Stimulated activated CD4-positive, alpha-beta T cell treated with anti-CD3 and anti-CD28 coated beads, Interleukin-1b, Interleukin-23, amount 100 ng/mL, for 4 hours (primary cell): ENCODE results near the gene DLG1.

Source experiments
- DNase-seq, 2 donors: peaks; one replicate each; pipeline ENCODE4 v3.0.0-alpha.2; 2020; ENCODE audit warnings: low read depth in 2 of 2

DLG1 gene

DNA sequence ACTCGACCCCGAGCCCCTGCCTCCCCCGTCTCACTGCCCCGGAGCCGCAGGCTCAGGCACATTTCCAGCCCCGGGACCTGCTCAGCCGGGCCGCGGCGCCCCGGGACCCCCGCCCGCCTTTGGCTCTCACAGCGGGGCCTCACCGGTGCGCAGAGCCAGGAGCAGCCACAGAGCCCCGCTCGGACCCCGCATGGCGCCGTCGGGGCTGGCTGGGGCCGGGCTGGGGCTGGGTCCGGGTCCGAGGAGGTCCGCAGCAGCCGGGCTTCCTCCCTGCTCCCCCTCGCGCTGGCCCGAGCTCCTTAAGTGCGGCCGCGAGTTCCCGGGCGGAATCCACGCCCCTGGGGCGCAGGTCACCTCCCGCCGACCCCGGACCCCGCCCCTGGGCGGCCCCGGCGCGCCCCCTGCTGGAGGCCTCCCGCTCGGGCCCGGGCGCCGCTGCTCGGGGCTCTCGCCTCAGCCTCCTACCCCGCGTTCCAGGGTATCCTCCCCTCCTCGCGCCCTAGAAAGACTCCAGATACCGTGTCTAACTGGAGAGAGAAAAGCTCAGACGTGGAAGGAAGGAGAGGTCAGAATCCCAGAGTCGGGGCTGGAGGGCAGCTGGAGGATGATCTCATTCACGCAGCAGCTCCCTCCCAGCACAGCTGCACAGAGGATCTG, 268.8 kb downstream of the DLG1 start, which contains the start of gene MELTF:
Gene MELTF, minus strand, starts transcription at position 307 of the 657 bp plus-strand sequence. Its CDS starts 115 bp downstream, at position 192.
- peak; percentile 67 to 75 for DNase-seq

DNA sequence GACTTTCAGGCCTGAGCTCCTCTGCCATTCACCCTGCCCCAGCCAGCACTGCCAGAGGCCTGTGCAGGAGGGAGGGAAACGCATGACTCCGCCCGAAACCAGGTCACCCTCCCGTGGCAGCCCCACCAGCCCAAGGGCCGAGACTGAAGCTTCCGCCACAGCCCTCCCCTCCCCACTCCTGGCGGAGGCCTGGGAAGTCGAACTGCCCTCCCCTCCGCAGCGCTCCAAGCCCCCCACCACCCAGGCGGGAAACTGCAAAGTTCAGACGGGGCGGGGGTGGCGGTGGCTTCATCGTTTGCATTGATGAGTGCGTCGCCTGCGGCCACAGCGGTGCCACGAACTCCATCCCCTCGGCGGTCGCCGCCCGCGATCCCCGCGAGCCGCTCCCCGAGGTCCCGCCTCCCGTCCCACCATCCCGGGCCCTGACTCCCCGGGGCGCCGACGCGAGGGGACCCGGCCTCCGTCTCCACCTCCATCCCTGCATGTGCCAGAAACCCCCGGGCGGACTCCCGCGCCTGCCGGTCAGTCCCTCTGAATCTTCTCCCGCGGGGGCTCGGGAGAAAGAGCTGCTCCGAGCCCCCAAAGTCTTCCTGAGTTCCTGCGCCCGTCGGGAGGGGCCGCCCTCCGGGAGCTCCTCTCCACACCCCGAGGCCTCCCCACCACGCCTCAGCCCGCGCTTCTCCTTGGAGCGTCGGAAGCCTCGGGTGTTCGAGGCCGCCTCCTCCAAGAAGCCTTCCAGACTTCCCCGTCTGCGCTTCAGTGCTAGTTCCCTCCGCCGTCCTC, 269.5 kb downstream of the DLG1 start:
- no peak for DNase-seq

DNA sequence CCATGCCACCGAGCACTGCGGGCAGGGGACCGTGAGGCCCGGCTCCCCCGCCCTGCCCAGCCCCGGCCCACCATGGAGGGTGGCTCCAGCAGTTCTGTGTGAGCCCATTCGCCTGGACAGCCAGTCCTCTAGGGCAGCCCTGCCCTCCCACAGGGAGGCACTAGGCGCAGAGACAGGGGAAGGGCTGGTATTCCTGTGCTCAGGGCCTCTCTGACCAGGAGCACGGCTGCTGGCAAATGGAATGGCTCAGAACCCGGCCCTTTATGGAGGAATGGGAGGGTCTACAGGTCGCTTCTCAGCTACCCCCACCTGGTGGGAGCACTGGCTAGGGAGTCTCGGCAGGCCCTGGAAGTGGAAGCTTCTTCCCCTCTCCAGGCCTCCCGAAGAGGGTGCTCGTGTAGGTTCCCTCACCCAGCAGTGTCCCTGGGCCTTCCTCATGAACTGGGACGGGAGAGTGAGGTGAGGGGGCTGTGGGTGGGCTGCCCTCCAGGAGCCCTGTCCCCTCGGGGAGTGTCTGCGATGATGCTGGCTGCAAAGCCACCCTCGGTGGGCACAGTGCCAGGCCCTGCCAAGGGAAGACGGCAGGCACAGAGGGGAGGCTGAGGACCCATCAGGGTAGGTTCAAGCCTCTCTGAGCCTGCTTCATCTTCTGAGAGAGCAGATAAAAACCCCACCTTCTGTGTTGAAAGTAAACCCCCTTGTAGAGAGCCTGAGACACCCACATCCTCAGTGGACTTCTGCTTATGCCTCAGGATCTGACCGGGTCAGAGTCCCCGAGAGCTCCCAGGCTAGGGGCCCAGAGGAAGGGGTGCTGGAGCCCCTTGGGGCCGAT, 270.3 kb downstream of the DLG1 start:
- DNase-seq = no peak

DNA sequence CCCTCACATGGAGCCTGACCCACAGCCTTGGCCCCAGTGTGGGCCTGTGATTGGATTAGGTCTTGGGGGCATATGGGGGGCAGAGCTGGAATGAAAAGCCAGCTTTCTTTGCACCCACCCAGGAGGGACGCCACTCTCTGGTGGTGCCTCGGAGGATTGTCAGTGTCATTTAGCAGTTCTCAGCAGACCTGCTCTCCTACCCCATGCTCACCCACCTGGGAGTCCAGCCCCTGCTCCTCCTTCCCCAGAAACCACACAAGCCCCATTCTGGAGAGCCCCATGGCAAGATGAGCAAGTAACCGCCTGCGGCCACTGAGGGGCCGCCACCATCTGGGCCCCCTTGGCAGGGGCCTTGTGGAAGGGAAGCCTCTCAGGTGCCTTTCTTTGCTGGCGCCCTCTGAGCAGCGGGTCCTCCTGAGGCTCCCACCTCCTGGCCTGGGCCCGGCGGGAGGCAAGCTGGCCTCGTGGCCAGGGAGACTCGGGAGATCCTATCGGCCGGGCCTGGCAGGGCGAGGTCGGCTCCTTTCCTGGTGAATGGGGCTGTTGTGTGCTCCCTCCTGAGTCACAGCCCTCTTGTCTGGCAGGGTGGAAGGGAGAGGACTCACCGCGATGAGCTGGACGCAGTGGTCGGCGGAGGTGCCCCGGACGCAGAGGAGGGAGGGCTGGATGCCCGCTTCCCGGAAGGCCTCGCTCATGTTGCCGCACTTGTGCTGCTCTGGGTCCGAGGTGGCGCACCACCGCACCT, 271.1 kb downstream of the DLG1 start:
- no peak for DNase-seq

DNA sequence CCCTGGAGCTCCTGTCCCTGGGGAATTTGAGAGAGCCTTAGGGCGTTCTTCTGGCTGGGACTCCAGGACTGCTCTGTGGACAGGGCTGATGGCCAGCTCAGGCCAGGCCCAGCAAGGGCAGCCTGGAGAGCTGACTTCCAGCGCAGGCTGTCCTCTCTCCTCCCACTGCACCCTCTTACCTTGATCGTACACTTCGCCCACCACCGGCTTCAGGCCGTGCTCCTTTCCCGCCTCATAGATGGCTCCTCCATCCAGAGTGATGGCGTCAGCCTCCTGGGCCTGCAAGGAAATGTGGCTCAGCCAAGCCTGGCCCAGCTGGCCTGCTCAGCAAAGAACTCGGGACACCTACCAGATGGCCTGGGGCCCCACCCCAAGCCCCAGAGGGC, 271.9 kb downstream of the DLG1 start:
- DNase-seq = no peak

DNA sequence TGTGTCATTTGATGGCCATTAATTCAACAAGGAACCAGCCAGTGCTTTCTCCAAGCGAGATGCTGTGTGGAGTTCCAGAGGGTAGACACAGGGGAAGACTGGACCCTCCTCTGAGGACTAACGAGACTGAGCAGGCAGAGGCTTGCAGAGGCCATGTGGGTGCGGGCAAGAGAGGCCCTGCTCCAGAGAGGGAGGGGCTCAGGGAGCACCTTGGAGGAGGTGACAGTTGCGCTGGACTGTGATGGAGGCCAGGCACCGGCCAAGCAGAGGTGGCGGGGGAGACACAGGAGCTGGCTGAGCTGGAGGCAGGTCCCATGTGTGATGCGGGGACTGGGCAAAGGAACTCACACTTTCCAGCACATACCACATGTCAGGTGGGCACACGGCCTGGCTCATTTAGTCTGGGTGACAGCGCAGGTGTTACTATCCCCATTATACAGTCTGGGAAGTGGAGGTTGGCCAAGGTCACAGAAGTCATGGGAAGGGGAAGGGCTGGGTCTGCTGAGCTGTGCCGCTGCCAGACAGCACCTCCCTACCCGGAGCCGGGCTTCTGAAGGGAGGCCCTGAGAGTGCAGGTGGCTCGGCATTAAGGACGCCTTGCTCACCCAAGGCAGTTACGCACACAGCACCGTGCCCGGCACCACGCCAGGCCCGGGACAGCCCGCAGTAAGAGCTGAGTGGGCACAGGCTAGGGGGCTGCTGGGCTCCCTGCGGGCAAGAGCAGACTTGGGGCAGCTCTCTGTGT, 272.5 kb downstream of the DLG1 start:
- no peak for DNase-seq

DNA sequence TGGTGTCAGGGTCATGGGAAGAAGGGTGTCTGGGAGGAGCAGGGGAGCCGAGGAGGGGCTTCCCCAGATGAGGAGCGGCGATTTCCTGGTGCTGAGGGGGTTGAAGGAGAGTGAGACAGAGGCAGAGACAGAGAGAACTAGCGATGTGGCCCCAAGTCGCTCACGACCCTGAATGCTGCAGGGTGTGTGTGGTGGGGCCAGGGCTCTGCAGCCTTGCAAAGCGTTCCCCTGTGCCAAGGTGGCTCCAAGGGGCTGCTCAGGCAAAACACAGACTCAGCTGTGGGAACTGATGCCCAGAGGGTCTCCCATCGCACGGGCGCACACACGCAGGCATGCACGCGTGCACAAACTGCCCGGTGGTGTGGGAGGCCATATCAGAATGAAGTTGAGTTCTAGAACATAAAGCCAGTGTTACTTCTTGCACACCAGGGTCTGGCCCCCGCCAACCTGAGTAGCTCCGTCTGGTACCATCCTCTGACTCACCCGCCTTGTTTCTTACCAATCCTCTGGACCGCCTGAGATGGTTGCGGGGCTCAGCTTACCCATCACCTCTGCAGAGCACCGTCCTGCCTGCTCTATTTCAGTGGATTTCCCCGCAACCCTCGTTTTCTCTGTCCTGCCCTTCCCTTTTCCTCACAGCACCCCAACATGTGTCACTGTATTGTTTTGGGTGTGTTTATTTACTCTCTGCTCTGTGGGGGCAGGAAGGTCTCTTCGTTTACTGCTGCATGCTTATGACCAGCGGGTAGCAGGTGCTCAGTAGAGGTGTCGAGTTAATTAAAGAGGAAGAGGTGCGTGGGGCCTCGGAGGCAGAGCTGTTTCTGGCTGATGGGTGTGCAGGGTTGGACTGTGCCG, 273.3 kb downstream of the DLG1 start:
- DNase-seq = no peak

DNA sequence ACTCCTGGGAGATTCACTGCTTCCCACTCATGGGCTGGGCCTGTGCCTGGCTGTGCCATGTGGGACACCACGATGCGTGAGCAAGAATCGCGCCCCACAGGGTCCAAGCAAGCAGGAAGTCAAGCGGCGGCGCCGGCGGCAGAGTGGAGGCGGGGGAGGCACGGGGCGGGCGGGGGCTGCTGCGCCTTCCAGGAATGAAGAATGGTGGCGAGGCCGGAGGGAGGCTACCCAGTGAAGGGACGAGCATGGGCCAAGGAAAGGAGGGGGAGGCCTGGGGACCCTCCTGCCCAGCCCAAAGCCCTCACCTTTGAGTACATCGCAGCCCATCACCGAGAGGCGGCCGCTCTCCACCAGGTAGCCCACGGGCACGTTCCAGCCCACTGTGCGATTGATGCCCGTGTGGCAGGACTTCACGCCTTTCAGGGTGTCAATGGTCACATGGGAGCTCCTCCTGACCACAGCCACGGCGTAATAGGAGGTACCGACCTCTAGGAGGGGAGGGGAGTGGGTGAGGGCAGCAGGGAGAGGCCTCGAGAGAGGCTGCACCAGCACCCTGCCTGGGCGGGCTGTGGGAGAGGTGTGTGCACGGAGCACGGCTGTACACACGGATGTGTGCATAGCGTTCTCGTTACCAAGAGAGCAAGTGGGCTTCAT, 274.3 kb downstream of the DLG1 start:
- no peak for DNase-seq

DNA sequence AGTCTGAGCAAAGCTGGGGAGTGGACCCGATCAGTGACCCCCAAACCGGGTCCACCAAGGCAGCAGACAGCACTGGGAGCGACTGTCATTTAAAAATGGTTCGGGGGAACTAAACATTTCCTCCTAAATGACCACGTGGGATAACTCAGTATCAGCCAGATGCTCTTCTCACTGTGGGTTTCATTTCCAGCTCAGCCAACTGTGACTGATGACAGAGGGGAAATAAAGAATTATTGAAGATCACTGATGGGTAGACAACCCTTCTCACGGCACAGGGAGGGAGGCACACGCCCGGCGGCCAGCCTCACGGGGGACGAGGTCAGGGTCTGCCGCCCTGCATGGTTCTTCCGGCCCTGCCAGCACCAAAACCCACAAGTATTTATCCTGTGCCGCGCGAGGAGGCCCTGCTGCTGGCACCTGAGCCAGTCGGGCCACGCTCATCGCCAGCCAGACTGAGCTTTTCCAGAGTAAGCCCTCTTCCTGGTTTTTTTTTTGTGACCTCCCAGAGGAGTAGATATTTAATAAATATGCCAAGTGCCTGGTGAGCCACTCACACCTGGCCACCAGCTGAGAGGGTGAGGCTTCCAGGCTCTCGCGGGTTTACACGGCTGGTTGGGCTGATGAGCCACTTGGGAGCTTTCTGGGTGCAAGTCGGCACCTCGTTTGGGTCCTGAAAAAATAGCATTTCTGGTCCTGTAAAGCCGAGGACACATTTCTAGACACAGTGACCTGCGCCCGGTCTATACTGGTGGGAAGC, 275.0 kb downstream of the DLG1 start:
- no peak for DNase-seq

DNA sequence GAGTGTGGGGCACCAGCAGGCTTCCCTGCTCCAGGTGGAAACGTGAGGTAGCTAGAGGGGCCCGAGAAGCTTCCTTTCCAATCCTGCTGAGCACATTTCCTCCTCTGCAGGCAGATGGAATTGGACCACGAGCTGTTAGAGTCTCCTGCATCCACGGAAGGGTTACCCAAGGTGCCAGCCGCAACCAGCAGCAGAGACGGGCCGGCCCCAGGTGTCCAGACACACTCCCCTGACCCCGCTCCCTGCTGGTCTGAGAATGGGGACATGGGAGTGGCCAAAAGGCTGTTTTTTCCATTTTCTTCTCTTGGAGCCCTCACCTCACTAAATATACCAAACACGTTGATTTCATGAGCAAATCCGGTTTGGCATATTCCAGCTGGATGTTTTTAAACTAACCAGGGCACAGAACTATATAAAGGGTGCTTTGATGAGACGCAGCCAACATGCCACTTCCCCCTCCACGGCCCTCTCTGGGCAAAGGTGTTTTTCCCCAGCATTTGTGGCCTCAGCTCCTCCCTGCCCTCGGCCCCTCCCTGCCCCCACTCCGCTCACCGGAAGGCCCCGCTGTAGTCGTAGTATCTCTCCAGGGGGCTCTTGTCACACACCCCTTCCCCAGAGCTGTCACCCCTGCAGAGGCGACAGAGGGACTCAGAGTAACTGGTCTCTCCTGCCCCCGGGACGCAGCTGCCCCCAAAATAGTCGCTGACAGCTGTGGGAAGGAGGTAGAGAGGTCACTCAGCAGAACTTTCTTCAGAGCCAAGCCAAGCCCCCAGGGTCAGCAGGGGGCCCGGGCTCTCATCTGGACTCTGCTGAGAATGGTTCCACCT, 275.8 kb downstream of the DLG1 start:
- no peak for DNase-seq

DNA sequence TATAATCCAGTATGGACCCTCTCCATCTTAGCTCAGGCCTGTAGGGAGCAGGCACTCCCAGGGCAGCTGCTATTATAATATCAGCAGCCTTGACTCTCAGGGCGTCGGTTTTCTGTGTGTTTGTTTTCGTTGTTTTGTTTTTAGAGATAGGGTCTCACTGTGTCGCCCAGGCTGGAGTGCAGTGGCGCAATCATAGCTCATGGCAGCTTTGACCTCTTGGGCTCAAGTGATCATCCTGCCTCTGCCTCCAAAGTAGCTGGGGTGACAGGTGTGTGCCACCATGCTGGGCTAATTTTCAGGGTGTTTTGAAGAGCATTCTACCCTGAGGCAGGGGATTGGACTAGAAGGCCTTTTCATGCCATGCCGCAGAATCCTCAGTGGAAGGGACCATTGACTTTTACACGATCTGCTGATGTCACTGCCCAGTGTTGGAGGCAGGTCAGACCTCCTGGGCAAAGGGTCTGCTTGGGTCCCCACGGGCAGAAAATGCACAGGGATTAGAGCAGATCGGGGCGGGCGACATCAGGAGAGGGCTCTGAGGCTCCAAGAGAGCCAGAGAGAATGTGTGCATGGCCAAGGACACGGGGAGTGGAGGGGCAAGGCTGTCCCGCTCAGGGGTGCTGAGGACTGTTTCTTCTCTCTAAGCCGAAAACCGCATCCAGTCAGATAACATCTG, 276.5 kb downstream of the DLG1 start:
- DNase-seq = no peak

DNA sequence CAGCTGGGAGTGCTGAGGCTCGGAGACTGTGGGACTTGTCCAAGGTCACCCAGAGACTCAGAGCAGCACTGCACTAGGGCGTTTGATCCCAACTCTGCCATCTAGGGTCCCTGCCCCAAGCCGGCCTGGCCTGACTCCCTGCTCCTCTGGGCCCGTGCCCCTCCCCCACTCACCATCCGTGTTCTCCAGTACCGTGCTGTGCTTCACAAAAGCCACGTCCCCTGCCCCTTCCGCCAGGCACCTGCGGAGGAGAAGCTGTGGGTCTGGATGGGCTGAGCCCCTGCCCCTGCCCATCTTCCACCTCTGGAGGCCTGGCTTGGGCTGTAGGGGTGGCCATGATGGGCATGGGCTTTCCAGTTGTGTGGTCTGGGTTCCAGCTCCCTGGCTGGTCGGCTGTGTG, 277.2 kb downstream of the DLG1 start:
- DNase-seq = no peak

DNA sequence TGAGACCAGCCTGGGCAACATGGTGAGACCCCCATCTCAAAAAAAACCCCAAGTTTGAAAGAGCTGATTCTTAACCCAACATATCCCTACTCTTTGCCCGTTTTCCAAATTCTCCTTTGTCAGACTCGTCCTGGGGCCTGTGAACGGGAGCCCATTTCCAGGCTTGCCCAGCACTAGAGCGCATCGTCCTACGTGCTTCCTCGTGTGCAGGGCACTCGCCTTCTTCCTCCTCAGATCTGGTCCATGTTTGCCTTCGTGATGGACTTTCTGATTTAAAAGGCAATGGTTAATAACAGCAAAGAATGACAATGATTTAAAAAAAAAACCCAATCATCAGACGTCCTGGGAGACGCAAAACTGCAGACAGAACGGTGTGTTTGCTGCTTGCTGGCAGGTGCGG, 278.9 kb downstream of the DLG1 start:
- DNase-seq = no peak

DNA sequence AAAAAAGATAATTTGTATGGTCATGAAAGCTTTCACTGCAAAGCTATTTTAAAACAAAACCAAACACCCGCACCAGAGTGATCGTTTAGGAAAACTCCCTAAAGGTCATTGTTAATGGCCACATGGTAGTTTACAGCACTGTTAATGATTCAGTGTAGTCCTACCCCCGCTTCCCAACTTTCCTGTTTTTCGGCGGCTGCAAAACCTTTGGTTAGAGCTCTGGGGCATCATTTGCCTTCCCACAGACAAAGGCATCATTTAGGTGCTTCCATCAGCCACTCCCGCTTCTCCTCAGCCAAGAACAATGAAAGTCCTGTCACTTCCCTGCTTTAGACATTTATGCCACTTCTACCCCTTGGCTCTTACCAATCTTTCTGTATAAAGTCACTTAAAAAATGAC, 279.4 kb downstream of the DLG1 start:
- no peak for DNase-seq

DNA sequence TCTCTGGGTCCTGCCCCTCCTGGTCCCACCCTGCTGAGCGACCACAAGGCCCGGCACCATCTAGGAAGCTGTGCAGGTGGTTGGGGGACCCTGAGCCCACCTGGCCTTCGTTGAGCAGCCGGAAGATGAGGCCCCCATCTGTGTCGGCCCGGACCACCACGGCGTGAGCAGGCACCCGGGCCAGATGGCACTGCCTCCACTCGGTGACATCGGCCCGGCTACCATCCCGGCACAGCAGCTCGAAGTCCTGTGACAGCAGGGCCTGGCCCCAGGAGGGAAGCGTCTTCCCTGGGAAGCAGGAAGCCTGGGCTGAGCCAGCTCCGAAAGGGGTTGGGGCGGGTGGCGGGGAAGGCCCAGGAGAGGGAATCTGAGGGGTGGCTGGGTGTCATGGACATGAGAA, 281.4 kb downstream of the DLG1 start:
- no peak for DNase-seq

DNA sequence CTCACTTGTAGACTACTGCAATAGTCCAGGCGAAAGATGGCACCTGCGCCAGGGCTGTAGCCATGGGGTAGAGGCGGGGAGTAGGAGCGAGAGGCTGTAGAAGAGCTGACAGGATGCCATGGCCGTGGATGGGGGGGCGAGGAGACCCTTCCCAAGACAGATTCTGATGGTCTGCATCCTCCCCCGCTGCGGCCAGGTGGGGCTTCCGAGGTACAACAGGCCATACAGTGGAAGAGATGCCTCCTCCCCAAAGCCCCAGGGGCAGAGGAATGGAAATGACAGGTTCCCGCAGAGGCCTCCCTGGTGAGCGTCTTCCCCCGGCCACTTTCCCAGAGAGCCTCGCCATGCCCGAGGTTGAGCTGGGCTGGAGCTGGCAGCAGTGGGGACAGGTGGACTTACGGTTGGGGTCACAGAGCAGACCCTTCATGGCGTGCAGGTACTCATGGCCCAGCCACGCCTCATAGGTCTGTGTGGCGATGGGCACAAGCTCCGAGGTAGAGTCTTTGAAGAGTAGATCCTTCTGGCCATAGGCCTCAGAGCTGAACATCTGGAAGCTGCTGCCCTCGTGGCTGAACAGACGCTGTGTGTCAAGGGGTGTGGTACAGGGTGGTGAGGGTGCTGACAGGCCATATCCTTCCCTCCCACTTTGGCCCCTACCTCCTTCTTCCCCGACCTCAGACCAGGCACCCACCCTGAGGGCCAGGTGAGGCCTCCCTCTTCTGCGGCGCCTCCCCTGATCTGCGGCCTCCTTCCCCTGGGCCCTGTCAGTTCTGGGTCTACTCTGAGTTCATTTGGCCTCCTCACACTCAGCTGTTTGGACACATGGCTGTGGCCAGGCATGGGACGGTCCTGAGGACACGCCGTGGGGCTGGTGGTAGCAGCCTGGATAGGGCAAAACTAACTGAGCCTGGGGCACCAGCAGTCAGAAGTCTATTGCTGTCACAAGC, 282.3 kb downstream of the DLG1 start:
- DNase-seq = no peak
